ENCODE results near the gene GPR37L1.
A peak's percentile ranks its signal among the peaks of the same experiment; 100 is the strongest.

Gene GPR37L1

DNA sequence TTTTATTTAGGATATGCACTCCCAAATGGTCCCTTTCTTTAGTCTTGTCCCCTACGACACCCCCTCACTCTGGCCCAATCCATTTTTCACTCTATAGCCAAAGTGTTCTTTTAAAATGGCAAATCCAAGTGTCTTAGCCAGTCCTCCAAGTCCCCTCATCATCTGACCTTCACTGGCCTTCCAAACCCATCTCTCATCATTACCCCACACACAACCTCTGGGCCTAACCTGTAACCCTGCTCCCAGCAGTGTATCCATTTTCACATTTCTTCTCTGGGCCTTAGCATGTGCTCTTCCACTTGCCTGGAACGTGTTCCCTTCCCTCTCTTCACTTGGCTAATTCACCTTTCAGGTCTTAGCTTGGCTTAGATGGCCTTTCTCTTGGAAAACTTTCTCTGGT lies 28.3 kb downstream of the GPR37L1 start:
- Histone ChIP-seq H3K9me3 (replicated peaks; ENCODE audit: low read length) (no peaks in the 10 kb centered on the region), H3K4me1 (ENCODE audit: control insufficient read depth, insufficient read depth, low read length) (peaks cover 8% of the 10 kb centered on the region), H3K27me3 (ENCODE audit: control insufficient read depth, insufficient read depth, low read length) (peaks cover 14% of the 10 kb centered on the region), H3K4me2 (ENCODE audit: low read length) (no peak overlapping the region), H3K9ac (ENCODE audit: low read depth, low read length) (no peak overlapping the region), H3K36me3 (ENCODE audit: insufficient read depth, low read length) (no peaks in the 10 kb centered on the region), H3K4me3 (ENCODE audit: low read length) (no peak overlapping the region)

DNA sequence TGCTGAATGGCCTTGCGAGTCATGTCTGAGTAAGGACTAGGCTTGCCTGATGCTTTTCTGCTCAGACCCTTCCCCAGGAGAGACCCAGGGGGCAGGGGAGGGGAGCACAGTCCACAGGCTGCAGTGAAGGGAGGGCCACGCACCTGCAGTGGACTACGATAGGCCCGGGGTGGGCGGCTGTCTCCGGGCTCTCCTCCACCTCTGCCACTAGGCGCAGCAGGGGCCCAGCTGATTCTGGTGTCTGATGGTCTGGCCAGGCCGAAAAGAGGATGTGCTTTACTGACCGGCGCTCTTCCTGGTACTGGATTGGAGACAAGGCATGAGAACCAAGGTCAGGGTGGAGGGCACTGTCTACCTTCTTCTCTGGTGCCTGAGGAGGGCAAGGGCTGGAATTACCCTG lies 29.7 kb downstream of the GPR37L1 start:
- H3K9ac ChIP-seq (ENCODE audit: low read depth, low read length): no peak overlapping the region
- H3K4me1 ChIP-seq (ENCODE audit: control insufficient read depth, insufficient read depth, low read length): peaks cover 8% of the 10 kb centered on the region
- H3K4me2 ChIP-seq (ENCODE audit: low read length): no peak overlapping the region
- H3K9me3 ChIP-seq (replicated peaks; ENCODE audit: low read length): no peaks in the 10 kb centered on the region
- no peak overlapping the region for H3K4me3 ChIP-seq (ENCODE audit: low read length)
- H3K36me3 ChIP-seq (ENCODE audit: insufficient read depth, low read length): no peaks in the 10 kb centered on the region
- H3K27me3 ChIP-seq (ENCODE audit: control insufficient read depth, insufficient read depth, low read length): peaks cover 14% of the 10 kb centered on the region

DNA sequence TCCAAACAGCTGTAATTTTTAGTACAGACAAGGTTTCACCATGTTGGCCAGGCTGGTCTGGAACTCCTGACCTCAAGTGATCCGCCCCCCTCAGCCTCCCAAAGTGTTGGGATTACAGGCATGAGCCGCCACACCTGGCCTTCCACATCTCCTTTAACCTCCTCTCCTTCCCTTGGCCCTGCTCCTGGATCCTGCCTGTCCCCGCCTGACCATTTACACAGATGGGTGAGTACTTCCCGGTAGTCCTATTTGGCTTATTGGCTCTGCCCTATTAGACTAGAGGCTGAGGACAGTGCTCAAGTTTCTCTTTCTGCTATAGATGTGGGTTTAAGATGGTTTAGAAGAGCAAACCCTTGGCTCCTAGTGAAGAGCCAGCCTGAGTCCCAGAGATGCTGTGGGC lies 30.6 kb downstream of the GPR37L1 start:
- H3K9ac ChIP-seq (ENCODE audit: low read depth, low read length): no peak overlapping the region
- peaks cover 8% of the 10 kb centered on the region for H3K4me1 ChIP-seq (ENCODE audit: control insufficient read depth, insufficient read depth, low read length)
- H3K9me3 ChIP-seq (replicated peaks; ENCODE audit: low read length): no peaks in the 10 kb centered on the region
- H3K27me3 ChIP-seq (ENCODE audit: control insufficient read depth, insufficient read depth, low read length): peaks cover 11% of the 10 kb centered on the region
- H3K36me3 ChIP-seq (ENCODE audit: insufficient read depth, low read length): no peaks in the 10 kb centered on the region
- no peak overlapping the region for H3K4me3 ChIP-seq (ENCODE audit: low read length)
- no peak overlapping the region for H3K4me2 ChIP-seq (ENCODE audit: low read length)

GRCh38 chr1:202154148-202154765 lies 31.5 kb downstream of the GPR37L1 start:
- Histone ChIP-seq H3K36me3 (ENCODE audit: insufficient read depth, low read length) (no peaks in the 10 kb centered on the region), H3K27me3 (ENCODE audit: control insufficient read depth, insufficient read depth, low read length) (peaks cover 11% of the 10 kb centered on the region), H3K9ac (ENCODE audit: low read depth, low read length) (no peak overlapping the region), H3K4me2 (ENCODE audit: low read length) (peak overlapping the region; percentile 33), H3K9me3 (replicated peaks; ENCODE audit: low read length) (no peaks in the 10 kb centered on the region), H3K4me3 (ENCODE audit: low read length) (no peak overlapping the region), H3K4me1 (ENCODE audit: control insufficient read depth, insufficient read depth, low read length) (peaks cover 8% of the 10 kb centered on the region)

DNA sequence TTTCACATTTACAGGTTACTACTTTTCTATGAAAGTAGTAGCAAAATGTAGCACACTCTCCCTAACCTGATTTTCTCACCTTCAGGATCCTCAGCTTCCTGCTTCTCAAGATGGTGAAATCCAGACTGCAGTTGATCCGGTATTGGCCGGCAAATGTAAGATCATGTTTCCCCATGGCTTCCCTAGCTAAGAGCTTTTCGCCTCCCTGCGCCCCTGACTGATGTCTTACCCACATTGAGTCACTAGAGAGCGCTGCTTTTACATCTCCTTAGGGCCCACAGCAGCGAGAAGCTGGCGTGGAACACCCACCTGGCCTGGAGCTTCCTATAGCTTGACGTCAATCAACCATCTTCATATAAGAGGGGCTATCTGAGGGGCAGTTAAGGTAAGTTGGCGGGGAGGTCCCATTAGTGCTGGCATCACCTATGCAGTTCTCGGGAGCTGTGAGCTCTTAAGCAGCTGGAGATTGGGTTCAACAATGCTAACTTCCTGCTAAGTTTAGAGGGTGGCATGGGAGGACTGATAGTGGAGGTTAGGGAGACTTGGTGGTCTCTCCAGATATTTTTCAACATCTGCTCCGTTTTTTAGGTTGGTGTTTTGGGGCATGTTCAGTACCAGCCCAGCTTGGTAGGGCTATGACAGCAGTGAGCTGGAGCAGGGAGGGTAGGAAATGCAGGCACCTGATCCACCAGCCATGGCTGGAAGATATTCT lies 32.2 kb downstream of the GPR37L1 start:
- H3K4me1 ChIP-seq (ENCODE audit: control insufficient read depth, insufficient read depth, low read length): peaks cover 8% of the 10 kb centered on the region
- peak overlapping the region; percentile 33 for H3K4me2 ChIP-seq (ENCODE audit: low read length)
- H3K9me3 ChIP-seq (replicated peaks; ENCODE audit: low read length): no peaks in the 10 kb centered on the region
- H3K36me3 ChIP-seq (ENCODE audit: insufficient read depth, low read length): no peaks in the 10 kb centered on the region
- H3K9ac ChIP-seq (ENCODE audit: low read depth, low read length): no peak overlapping the region
- H3K4me3 ChIP-seq (ENCODE audit: low read length): no peak overlapping the region
- H3K27me3 ChIP-seq (ENCODE audit: control insufficient read depth, insufficient read depth, low read length): peaks cover 11% of the 10 kb centered on the region

- Histone ChIP-seq H3K4me3 (ENCODE audit: low read length) (no peak overlapping the region), H3K36me3 (ENCODE audit: insufficient read depth, low read length) (no peaks in the 10 kb centered on the region), H3K9me3 (replicated peaks; ENCODE audit: low read length) (no peaks in the 10 kb centered on the region), H3K4me1 (ENCODE audit: control insufficient read depth, insufficient read depth, low read length) (peaks cover 8% of the 10 kb centered on the region), H3K4me2 (ENCODE audit: low read length) (no peak overlapping the region), H3K27me3 (ENCODE audit: control insufficient read depth, insufficient read depth, low read length) (peaks cover 11% of the 10 kb centered on the region), H3K9ac (ENCODE audit: low read depth, low read length) (no peak overlapping the region)
Measured at GRCh38 chr1:202155478-202156021, 32.8 kb downstream of the GPR37L1 start.

GRCh38 chr1:202156590-202156989 lies 33.9 kb downstream of the GPR37L1 start:
- Histone ChIP-seq H3K9me3 (replicated peaks; ENCODE audit: low read length) (no peaks in the 10 kb centered on the region), H3K27me3 (ENCODE audit: control insufficient read depth, insufficient read depth, low read length) (peaks cover 11% of the 10 kb centered on the region), H3K4me3 (ENCODE audit: low read length) (no peak overlapping the region), H3K4me2 (ENCODE audit: low read length) (no peak overlapping the region), H3K36me3 (ENCODE audit: insufficient read depth, low read length) (no peaks in the 10 kb centered on the region), H3K9ac (ENCODE audit: low read depth, low read length) (no peak overlapping the region), H3K4me1 (ENCODE audit: control insufficient read depth, insufficient read depth, low read length) (peaks cover 8% of the 10 kb centered on the region)

- Histone ChIP-seq H3K4me2 (ENCODE audit: low read length) (no peak overlapping the region), H3K9ac (ENCODE audit: low read depth, low read length) (no peak overlapping the region), H3K27me3 (ENCODE audit: control insufficient read depth, insufficient read depth, low read length) (peaks cover 11% of the 10 kb centered on the region), H3K36me3 (ENCODE audit: insufficient read depth, low read length) (no peaks in the 10 kb centered on the region), H3K4me1 (ENCODE audit: control insufficient read depth, insufficient read depth, low read length) (peaks cover 8% of the 10 kb centered on the region), H3K4me3 (ENCODE audit: low read length) (no peak overlapping the region), H3K9me3 (replicated peaks; ENCODE audit: low read length) (no peaks in the 10 kb centered on the region)
Measured at GRCh38 chr1:202157945-202158344, 35.2 kb downstream of the GPR37L1 start.

- no peak overlapping the region for H3K4me2 ChIP-seq (ENCODE audit: low read length)
- no peaks in the 10 kb centered on the region for H3K36me3 ChIP-seq (ENCODE audit: insufficient read depth, low read length)
- peaks cover 8% of the 10 kb centered on the region for H3K4me1 ChIP-seq (ENCODE audit: control insufficient read depth, insufficient read depth, low read length)
- H3K4me3 ChIP-seq (ENCODE audit: low read length): no peak overlapping the region
- H3K9me3 ChIP-seq (replicated peaks; ENCODE audit: low read length): no peaks in the 10 kb centered on the region
- peaks cover 7% of the 10 kb centered on the region for H3K27me3 ChIP-seq (ENCODE audit: control insufficient read depth, insufficient read depth, low read length)
- H3K9ac ChIP-seq (ENCODE audit: low read depth, low read length): no peak overlapping the region
Measured at GRCh38 chr1:202158810-202159533, 36.3 kb downstream of the GPR37L1 start.

- Histone ChIP-seq H3K4me3 (ENCODE audit: low read length) (no peak overlapping the region), H3K9ac (ENCODE audit: low read depth, low read length) (no peak overlapping the region), H3K4me1 (ENCODE audit: control insufficient read depth, insufficient read depth, low read length) (peaks cover 5% of the 10 kb centered on the region), H3K36me3 (ENCODE audit: insufficient read depth, low read length) (no peaks in the 10 kb centered on the region), H3K4me2 (ENCODE audit: low read length) (no peak overlapping the region), H3K9me3 (replicated peaks; ENCODE audit: low read length) (no peaks in the 10 kb centered on the region), H3K27me3 (ENCODE audit: control insufficient read depth, insufficient read depth, low read length) (peaks cover 3% of the 10 kb centered on the region)
Measured at GRCh38 chr1:202159534-202160371, 37.0 kb downstream of the GPR37L1 start.

Data from skeletal muscle satellite cell (primary cell).